Activated CD4-positive, alpha-beta T cell treated with anti-CD3 and anti-CD28 coated beads, Interleukin-2, amount 10 ng/mL, durations not matched to agents 24 days and 14 days (primary cell): ENCODE results near the gene ZNF484. TPM values are rescaled to one million over a fixed set of nuclear protein-coding genes. Genes with fewer than 3 reads are reported as not detected.

Experiments used
- DNase-seq: peaks from one replicate; pipeline ENCODE4 v3.0.0; 2022
- H3K27ac Mint-ChIP-seq: one replicate; pipeline ENCODE4 v1.8.0; 2022; ENCODE audit warnings: mild to moderate bottlenecking, mixed read lengths
- H3K27me3 Mint-ChIP-seq: one replicate; pipeline ENCODE4 v1.8.0; 2022; ENCODE audit warnings: mixed read lengths
- H3K36me3 Mint-ChIP-seq: one replicate; pipeline ENCODE4 v1.8.0; 2022; ENCODE audit warnings: low read depth, mild to moderate bottlenecking, mixed read lengths
- H3K4me1 Mint-ChIP-seq: one replicate; pipeline ENCODE4 v1.8.0; 2021; ENCODE audit warnings: mixed read lengths
- H3K4me3 Mint-ChIP-seq: one replicate; pipeline ENCODE4 v1.8.0; 2022; ENCODE audit warnings: mild to moderate bottlenecking, moderate library complexity, mixed read lengths
- H3K9me3 Mint-ChIP-seq: one replicate; pipeline ENCODE4 v1.8.0; 2021; ENCODE audit warnings: mixed read lengths
- intact Hi-C: fragments of 100-400 bp; cut with micrococcal nuclease; formaldehyde crosslinking; loops from one replicate; pipeline ENCODE4 v1.15.1; 2023
- total RNA-seq: library from RNA; stranded (reverse); gene quantifications from 2 replicates; pipeline ENCODE4 v1.2.3, GENCODE V29; 2022

The ZNF484 gene
- total RNA-seq, 1 donor from 2014 or later = 7.7 TPM

DNA sequence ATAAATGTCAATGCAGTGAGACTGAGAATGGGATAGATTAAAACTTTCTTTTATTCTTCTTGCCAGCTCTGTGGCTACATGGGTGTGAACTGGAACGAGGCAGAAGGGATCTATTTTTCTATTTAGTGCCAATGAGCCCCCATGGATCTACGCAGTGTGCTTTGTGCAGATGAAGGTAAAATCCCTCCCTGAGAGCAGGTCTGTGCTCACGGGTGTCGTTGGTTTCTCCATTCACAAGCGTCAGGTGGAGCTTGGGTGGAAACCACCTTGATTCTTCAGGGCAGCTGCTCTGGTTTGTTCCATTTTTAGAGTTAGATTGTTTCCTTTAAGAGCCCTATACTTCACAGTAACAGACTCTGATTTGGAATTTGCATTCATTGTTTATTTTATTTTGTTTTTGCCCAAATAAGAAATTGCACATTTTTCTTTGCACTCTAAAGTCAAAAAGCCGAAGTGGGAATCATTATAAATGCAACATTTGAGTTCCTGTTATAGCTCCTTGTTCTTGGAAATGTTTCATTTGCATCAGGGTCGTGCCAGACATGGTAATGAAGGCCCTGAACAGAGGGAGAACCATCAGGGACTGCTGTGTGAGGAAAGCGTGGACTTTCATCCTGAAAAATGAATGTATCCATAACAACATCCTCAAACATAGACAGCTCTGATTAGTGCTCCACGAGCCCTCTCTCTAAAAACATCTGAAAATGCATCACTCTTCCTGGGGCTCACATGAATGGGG, 82.1 kb downstream of the ZNF484 start:
- H3K4me1 Mint-ChIP-seq = peaks cover 12% of the 10 kb centered on the region
- H3K36me3 Mint-ChIP-seq = no peaks in the 10 kb centered on the region
- no peaks in the 10 kb centered on the region for H3K9me3 Mint-ChIP-seq
- H3K4me3 Mint-ChIP-seq = no peak overlapping the region
- peaks cover 35% of the 10 kb centered on the region for H3K27me3 Mint-ChIP-seq
- DNase-seq = no peak
- intact Hi-C loops = no loop called here
- no peak overlapping the region for H3K27ac Mint-ChIP-seq

Other genes with a start within 250 kb of the ZNF484 start
- 13.5 and 15.6 TPM in 2 replicates for gene IPPK, start 207.9 kb downstream of the ZNF484 start, total RNA-seq
- gene BICD2, start 113.2 kb downstream of the ZNF484 start, total RNA-seq = 25.8 and 26.2 TPM in 2 replicates
- gene FGD3, start 69.5 kb upstream of the ZNF484 start, total RNA-seq = 39.5 and 39.7 TPM in 2 replicates
- gene SUSD3, start 180.7 kb upstream of the ZNF484 start, total RNA-seq = 38.3 and 40.9 TPM in 2 replicates
- 44.0 TPM in 2 replicates for gene CARD19, start 218.2 kb upstream of the ZNF484 start, total RNA-seq